ENCODE data around the gene GNA14.
"Not testable (repeated sequence)": the region's sequence is repeated elsewhere in the genome, so short reads cannot be mapped to it uniquely, and the experiment has no call there.

Gene GNA14

DNA sequence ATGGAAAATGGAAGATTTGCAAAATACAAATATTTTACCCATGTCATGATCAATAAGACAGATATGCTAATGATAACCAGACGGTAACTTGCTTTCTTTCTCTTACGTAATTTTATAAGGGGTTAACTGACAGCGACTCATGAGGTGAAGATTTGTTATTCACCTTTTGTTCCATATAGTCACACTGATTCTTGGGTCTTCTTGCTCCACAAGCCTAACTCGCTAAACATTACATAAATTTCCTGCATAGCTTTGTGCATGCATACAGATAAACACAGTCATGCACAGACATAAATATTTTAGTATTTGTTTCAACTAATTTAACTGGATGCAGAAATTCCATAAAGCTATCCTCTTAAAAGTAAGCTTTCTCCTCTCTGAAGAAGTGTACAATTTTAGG lies 244.9 kb downstream of the GNA14 start:
- no peak overlapping the region for H3K27ac ChIP-seq
- TF ChIP-seq, protein P1, sequence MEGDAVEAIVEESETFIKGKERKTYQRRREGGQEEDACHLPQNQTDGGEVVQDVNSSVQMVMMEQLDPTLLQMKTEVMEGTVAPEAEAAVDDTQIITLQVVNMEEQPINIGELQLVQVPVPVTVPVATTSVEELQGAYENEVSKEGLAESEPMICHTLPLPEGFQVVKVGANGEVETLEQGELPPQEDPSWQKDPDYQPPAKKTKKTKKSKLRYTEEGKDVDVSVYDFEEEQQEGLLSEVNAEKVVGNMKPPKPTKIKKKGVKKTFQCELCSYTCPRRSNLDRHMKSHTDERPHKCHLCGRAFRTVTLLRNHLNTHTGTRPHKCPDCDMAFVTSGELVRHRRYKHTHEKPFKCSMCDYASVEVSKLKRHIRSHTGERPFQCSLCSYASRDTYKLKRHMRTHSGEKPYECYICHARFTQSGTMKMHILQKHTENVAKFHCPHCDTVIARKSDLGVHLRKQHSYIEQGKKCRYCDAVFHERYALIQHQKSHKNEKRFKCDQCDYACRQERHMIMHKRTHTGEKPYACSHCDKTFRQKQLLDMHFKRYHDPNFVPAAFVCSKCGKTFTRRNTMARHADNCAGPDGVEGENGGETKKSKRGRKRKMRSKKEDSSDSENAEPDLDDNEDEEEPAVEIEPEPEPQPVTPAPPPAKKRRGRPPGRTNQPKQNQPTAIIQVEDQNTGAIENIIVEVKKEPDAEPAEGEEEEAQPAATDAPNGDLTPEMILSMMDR (conservative IDR thresholded peaks at IDR 0.05), result no peak

DNA sequence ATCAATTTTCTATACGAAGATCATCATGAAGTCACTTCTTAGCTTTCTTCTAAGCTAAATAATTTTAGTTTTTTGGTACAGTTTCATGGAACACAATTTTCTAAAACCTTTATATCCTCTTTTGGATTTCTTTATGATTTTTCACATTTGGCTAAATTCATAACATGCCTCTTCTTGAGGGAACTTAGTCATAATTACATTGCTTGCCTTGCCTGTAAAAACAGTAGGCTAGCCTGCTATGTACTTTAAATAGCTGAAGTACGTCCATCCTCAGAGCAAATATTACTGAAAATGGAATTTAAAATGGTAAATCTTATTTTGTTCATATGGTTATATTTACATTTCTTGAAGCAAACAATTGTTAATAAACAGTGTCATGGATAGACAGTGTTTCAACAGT lies 245.8 kb downstream of the GNA14 start:
- TF ChIP-seq, protein P1 (conservative IDR thresholded peaks at IDR 0.05), result no peak
- no peak overlapping the region for H3K27ac ChIP-seq

DNA sequence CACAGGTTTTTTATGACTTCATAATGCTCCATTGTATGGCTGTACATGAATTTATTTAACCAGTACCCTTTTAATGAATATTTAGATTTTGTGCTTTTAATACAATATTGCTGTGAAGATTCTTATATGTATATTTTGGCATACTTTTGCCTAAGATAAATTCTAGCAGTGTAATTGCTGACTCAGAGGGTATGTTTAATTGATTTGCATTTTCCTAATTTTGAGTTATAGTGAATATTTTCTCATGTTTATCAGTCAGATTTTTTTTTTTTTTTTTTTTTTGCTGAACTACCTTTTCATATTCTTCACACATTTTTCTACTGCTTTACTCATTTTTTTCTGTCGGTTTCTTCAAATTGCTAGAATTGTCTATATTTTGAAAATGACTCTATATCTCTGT lies 248.2 kb downstream of the GNA14 start:
- TF ChIP-seq, protein P1 (conservative IDR thresholded peaks at IDR 0.05), result no peak

DNA sequence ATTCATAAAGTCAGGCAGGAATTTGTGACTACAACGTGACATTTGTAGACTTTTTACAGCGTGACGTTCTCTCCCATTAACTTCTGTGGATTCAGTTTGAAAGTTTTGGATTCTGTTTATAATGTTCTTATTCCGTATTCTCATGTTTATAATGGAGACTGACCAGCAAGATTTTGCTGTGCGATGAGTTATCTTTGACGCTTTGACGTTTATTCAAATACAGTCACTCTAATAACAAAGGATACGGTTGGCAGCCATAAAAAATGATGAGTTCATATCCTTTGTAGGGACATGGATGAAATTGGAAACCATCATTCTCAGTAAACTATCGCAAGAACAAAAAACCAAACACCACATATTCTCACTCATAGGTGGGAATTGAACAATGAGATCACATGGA lies 249.5 kb downstream of the GNA14 start:
- not testable (repeated sequence) for H3K27ac ChIP-seq

More for the DNA sequence above, 248.2 kb downstream of the GNA14 start:
- H3K27ac ChIP-seq, result no peak overlapping the region

DNA sequence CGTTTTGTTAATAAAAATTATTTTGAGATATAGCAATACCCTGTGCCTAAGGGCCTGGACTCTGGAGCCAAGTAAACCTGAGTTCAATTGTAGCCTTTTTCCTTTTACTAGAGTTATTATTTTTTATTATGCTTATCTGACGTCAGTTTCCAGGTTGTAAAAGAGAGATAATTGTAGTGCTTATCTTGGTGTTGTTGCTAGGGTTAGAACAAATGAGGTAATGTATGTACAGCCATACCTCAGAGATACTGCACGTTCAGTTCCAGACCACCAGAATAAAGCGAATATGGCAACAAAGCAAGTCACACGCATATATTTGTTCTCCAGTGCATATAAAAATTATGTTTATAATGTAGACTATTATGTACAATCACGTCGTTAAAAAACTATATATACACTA lies 255.8 kb downstream of the GNA14 start:
- TF ChIP-seq, protein P1 (conservative IDR thresholded peaks at IDR 0.05), result no peak
- H3K27ac ChIP-seq, result no peak overlapping the region

DNA sequence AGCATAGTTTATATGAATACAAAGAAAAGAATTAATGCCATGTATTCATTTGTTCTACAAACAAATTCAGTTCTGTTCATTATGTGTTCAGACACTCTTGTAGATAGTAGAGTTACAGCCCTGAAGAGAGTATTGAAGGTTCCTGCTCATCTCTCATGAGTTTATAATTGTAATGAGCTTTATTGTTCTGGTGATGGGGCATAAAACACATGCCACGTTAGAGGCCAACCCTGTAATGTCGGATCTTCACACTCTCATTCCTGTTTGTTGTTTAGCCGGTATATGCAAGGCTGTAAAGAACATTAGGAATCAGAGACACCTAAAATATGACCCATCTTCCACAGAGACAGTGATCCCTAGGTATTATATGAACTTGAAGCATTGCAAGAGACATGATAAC lies 256.3 kb downstream of the GNA14 start:
- H3K27ac ChIP-seq, result no peak overlapping the region

DNA sequence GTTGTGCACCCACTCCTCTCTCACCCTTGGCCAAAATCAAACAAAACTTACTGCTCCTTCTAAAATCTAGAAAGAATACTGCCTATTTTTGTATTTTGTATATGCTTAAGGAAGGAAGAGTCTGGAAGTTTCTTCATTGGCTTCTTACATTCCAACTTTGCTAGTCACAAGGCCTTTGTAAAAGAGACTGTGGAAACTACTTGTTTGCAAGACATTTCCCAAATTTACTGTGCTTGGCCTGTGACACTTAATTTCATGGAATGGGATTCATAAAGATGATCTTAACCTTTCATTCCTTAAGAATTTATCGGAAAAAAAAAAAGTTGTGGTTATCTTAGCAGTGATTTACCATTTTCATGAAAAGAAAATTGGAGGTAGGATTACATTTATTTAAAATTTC lies 261.9 kb downstream of the GNA14 start:
- no peak overlapping the region for H3K27ac ChIP-seq
- TF ChIP-seq, protein P1 (conservative IDR thresholded peaks at IDR 0.05), result no peak

More for the DNA sequence above, 256.3 kb downstream of the GNA14 start:
- TF ChIP-seq, protein P1 (conservative IDR thresholded peaks at IDR 0.05), result no peak

DNA sequence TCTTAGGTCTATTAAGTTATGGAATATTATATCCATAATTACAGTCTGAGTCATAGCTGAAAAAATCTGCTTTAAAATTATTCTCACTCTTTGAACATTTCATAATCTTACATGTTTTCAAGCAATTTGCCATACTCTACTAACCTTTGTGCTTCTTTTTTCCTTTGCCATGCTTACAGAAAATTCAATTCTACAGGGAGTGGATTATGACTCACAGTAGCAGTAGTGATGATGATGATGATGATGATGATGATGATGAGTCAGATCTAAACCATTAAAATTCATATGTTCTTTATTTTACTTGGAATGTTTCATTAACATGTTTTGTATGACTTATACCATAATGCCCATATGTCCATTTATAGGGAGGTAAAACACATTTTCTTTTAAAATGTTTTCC lies 263.7 kb downstream of the GNA14 start:
- TF ChIP-seq, protein P1 (conservative IDR thresholded peaks at IDR 0.05), result no peak

More for the DNA sequence above, 263.7 kb downstream of the GNA14 start:
- H3K27ac ChIP-seq, result no peak overlapping the region
